Ovary (tissue), 9 donors: ENCODE data around the gene NCCRP1. TPM values are rescaled to one million over a fixed set of nuclear protein-coding genes. Genes with fewer than 3 reads are reported as not detected.

Source experiments
- DNase-seq, 5 donors: peaks; one replicate each; pipeline ENCODE4 v3.0.0-alpha.2; 2019 to 2020
- H3K27ac ChIP-seq, 2 donors: fragments of 200-600 bp; one replicate each; pipeline versions ENCODE4 v1.5.1 to v1.8.0; 2019 to 2022
- H3K27me3 ChIP-seq: fragments of 200-600 bp; one replicate; pipeline ENCODE4 v1.8.0; 2022
- H3K36me3 ChIP-seq: fragments of 200-600 bp; sonication (generic); one replicate; pipeline ENCODE4 v1.5.1; 2019
- H3K4me1 ChIP-seq: one replicate; pipeline ENCODE4 v1.8.1; 2013; ENCODE audit warnings: mild to moderate bottlenecking, moderate library complexity; ENCODE audit not compliant: insufficient read depth
- H3K4me3 ChIP-seq: fragments of 200-600 bp; sonication (generic); one replicate; pipeline ENCODE4 v1.5.1; 2017
- H3K9me3 ChIP-seq, 2 donors: fragments of 200-600 bp in 1 of 2; sonication (generic) in 1 of 2; one replicate each; pipeline versions ENCODE4 v1.5.1 to v1.8.1; 2013 to 2019; ENCODE audit warnings: mild to moderate bottlenecking in 1 of 2, moderate library complexity in 1 of 2
- EP300 ChIP-seq: sonication (generic); formaldehyde crosslinking; IDR thresholded peaks from one replicate; pipeline ENCODE4 v1.6.1; 2017; ENCODE audit warnings: antibody characterized with exemption
- POLR2A ChIP-seq: fragments of 450-650 bp; IDR thresholded peaks from one replicate; pipeline ENCODE4 v1.6.1; 2017; ENCODE audit warnings: antibody characterized with exemption, mild to moderate bottlenecking, moderate library complexity
- WGBS, 3 donors: extraction: QIAGEN DNeasy Blood & Tissue Kit in 1 of 3; methylation state at CpG; one replicate each; pipeline versions ENCODE4 v1.1.5 to v1.1.7; 2013 to 2017; 5-methylcytosine and 5-hydroxymethylcytosine counted together
- intact Hi-C, 4 donors: fragments of 100-400 bp; cut with DNase I; formaldehyde crosslinking; loops; one replicate each; pipeline versions ENCODE4 v1.11.0 to v1.15.1; 2022 to 2023
- polyA plus RNA-seq, 2 donors: library from polyadenylated mRNA; stranded (reverse); fragments of 200-250 nt in 1 of 2; fragments of 350-450 nt in 1 of 2; fragmentation: Illumina TruSeq in 1 of 2; extraction: RNeasy Lipid Tissue Mini Kit (QIAGEN cat#74804) in 1 of 2; gene quantifications; one replicate each; pipeline ENCODE4 v1.2.3, GENCODE V29; 2013 to 2014
- total RNA-seq, 7 donors: library from RNA; depleted of rRNA in 2 of 7; stranded (reverse); fragments of >200 nt in 2 of 7; fragmentation: NEBNext Ultra II Directional in 3 of 7; extraction: Animal tissue kit (Norgen Biotek cat#: 25700) in 3 of 7; gene quantifications; one replicate each; pipeline versions ENCODE4 v1.1.0 to v1.2.4, GENCODE V29; 2016 to 2023
- TF ChIP-seq, protein P1 (sequence below), 3 donors: fragments of 450-650 bp in 2 of 3; fragments of 200-600 bp in 1 of 3; IDR thresholded peaks; one replicate each; pipeline versions ENCODE4 v1.5.1 to v1.8.0; 2016 to 2022; ENCODE audit warnings: antibody characterized with exemption in 3 of 3, mild to moderate bottlenecking in 1 of 3
- donor health status: DM: no; HTN: no; CAD: no; lungs with moderate emphysema.
- donor health status: DM: no; HTN: no; CAD: no.
- donor health status: Bipolar disorder and iron deficiency.
- donor health status: DM: yes; HTN: yes; CAD: no.
- donor health status: DM: no; HTN: no; CAD: no.
- donor health status: DM: yes; HTN: yes; CAD: no.

The NCCRP1 gene
- total and polyA plus RNA-seq, 9 donors = 0.05 to 4.4 (median 0.20) TPM; not detected in 4

- Histone ChIP-seq H3K9me3 (no peaks in the 10 kb centered on the region), H3K4me3 (no peak overlapping the region), H3K36me3 (no peaks in the 10 kb centered on the region), H3K27me3 (no peaks in the 10 kb centered on the region), H3K4me1 (peaks cover 4% of the 10 kb centered on the region), H3K27ac (no peak overlapping the region)
- no peak for TF ChIP-seq POLR2A
- TF ChIP-seq, protein P1, sequence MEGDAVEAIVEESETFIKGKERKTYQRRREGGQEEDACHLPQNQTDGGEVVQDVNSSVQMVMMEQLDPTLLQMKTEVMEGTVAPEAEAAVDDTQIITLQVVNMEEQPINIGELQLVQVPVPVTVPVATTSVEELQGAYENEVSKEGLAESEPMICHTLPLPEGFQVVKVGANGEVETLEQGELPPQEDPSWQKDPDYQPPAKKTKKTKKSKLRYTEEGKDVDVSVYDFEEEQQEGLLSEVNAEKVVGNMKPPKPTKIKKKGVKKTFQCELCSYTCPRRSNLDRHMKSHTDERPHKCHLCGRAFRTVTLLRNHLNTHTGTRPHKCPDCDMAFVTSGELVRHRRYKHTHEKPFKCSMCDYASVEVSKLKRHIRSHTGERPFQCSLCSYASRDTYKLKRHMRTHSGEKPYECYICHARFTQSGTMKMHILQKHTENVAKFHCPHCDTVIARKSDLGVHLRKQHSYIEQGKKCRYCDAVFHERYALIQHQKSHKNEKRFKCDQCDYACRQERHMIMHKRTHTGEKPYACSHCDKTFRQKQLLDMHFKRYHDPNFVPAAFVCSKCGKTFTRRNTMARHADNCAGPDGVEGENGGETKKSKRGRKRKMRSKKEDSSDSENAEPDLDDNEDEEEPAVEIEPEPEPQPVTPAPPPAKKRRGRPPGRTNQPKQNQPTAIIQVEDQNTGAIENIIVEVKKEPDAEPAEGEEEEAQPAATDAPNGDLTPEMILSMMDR (IDR thresholded peaks at IDR 0.05) = no peak
- TF ChIP-seq EP300 = no peak
- 85 to 86% (median 85%) methylated on average over 23 of the region's 23 CpGs for WGBS, 3 donors
- intact Hi-C loops = no loop called here
- no peak for DNase-seq
Observed at GRCh38 chr19:39168258-39169142, 28.3 kb upstream of the NCCRP1 start.

- TF ChIP-seq EP300 = no peak
- H3K4me3 ChIP-seq = no peak overlapping the region
- DNase-seq = peak in 2 of 5 donors; percentile 22 to 29
- H3K36me3 ChIP-seq = no peaks in the 10 kb centered on the region
- intact Hi-C loops = no loop called here
- H3K27ac ChIP-seq = no peak overlapping the region
- H3K4me1 ChIP-seq = peaks cover 2% of the 10 kb centered on the region
- WGBS, 3 donors = 86 to 89% (median 88%) methylated on average over 36 of the region's 36 CpGs
- H3K9me3 ChIP-seq = no peaks in the 10 kb centered on the region
- no peaks in the 10 kb centered on the region for H3K27me3 ChIP-seq
Observed at GRCh38 chr19:39169143-39169810, 27.5 kb upstream of the NCCRP1 start.

- Histone ChIP-seq H3K9me3 (no peaks in the 10 kb centered on the region), H3K27me3 (no peaks in the 10 kb centered on the region), H3K4me1 (peaks cover 2% of the 10 kb centered on the region), H3K27ac (no peak overlapping the region), H3K36me3 (no peaks in the 10 kb centered on the region), H3K4me3 (no peak overlapping the region)
- intact Hi-C loops = no loop called here
- TF ChIP-seq, protein P1 (IDR thresholded peaks at IDR 0.05) = no peak
- TF ChIP-seq EP300 (no peak), POLR2A (no peak)
- 75 to 78% (median 76%) methylated on average over 12 to 17 of the region's 17 CpGs for WGBS, 3 donors
- DNase-seq = peak in 1 of 5 donors; percentile 38
Observed at GRCh38 chr19:39170386-39171231, 26.2 kb upstream of the NCCRP1 start.

DNA sequence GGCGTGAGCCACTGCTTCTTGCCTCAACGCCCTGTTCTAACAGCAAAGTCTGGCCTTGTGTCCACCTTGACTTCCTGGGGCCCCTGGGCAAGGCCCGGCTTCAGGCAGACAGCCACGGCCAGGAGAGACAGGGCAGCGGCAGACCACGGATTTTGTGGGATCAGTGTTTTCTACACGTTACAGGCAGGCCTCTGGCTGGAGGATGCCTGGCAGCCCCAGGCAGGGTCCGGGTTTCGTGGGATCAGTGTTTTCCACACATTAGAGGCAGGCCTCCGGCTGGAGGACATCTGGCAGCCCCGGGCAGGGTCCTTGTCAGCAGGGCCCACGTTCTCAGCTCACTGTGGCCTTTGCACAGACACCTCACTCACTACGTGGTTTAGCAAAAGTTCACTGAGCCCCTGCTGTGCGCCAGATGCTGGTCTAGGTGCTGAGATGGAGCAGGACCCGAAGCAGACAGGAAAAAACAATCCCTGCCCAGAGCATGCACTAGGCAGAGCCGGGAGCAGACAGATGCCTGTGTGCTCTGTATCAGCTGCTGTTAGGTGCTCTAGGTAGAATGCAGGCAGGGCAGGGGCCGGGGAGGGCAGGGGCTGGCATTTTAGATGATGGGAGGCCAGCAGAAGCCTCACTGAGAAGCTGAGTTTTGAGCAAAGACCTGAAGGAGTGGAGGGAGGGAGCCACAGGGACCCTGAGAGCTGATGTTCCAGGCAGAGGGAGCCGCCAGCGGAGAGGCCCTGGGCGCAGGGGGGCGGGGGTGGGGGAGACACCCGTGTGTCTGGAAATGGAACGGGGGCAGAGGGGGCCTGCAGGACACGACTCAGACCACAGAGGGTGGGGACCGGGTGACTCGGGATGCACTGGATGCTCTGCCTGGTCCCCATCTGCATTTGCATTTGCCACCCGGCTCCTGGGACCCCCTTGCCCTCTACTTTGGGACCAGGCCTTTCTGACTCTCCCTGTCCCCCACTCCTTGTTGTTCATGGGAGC lies 25.0 kb upstream of the NCCRP1 start:
- 73 to 77% (median 73%) methylated on average over 27 of the region's 27 CpGs for WGBS, 3 donors
- TF ChIP-seq EP300 = no peak
- TF ChIP-seq, protein P1 (IDR thresholded peaks at IDR 0.05) = no peak
- TF ChIP-seq POLR2A = no peak
- no peaks in the 10 kb centered on the region for H3K9me3 ChIP-seq
- DNase-seq = no peak
- no peak overlapping the region for H3K4me3 ChIP-seq
- H3K36me3 ChIP-seq = no peaks in the 10 kb centered on the region
- H3K4me1 ChIP-seq = peaks cover 2% of the 10 kb centered on the region
- H3K27me3 ChIP-seq = no peaks in the 10 kb centered on the region
- intact Hi-C loops = no loop called here
- no peak overlapping the region for H3K27ac ChIP-seq
